Uterus (tissue), 2 donors: ENCODE data around the gene HASPIN.

Source experiments
- CTCF ChIP-seq, 4 experiments: fragments of 200-600 bp in 2 of 4; fragments of 450-650 bp in 2 of 4; sonication (generic) in 2 of 4; IDR thresholded peaks; one replicate each; pipeline ENCODE4 v1.5.1; 2016 to 2019; ENCODE audit warnings: antibody characterized with exemption in 4 of 4, mild to moderate bottlenecking in 2 of 4, moderate library complexity in 1 of 4
- POLR2A ChIP-seq, 2 donors: fragments of 450-650 bp; IDR thresholded peaks; one replicate each; pipeline ENCODE4 v1.6.1; 2016; ENCODE audit warnings: antibody characterized with exemption in 2 of 2, mild to moderate bottlenecking in 1 of 2, moderate library complexity in 1 of 2

GRCh38 chr17:3718201-3718600 lies 5.5 kb upstream of the HASPIN start:
- TF ChIP-seq CTCF (IDR thresholded peaks at IDR 0.05) (no peak), POLR2A (IDR thresholded peaks at IDR 0.05) (no peak)
